GM18861 (cell line): ENCODE data around the gene GSTCD.
"Not testable (repeated sequence)": the region's sequence is repeated elsewhere in the genome, so short reads cannot be mapped to it uniquely, and the experiment has no call there.

Experiments used
- ATAC-seq: cut with Tn5 transposase; IDR thresholded peaks from one replicate; pipeline ENCODE4 v1.9.1; 2021; ENCODE audit not compliant: unreplicated experiment

Gene GSTCD

GRCh38 chr4:105805501-105806120 is 97.0 kb downstream of the GSTCD start:
- ATAC-seq = no peak

GRCh38 chr4:105807496-105807895 is 98.9 kb downstream of the GSTCD start:
- ATAC-seq = no peak

- ATAC-seq = no peak
Measured at GRCh38 chr4:105808030-105808749, 99.6 kb downstream of the GSTCD start.

GRCh38 chr4:105808750-105809041 is 100.1 kb downstream of the GSTCD start:
- ATAC-seq = no peak

GRCh38 chr4:105815701-105816100 is 107.1 kb downstream of the GSTCD start:
- no peak for ATAC-seq

- ATAC-seq = no peak
Measured at GRCh38 chr4:105822061-105822460, 113.5 kb downstream of the GSTCD start.

- no peak for ATAC-seq
Measured at GRCh38 chr4:105828074-105828473, 119.5 kb downstream of the GSTCD start.

GRCh38 chr4:105831189-105831588 is 122.6 kb downstream of the GSTCD start:
- no peak for ATAC-seq

GRCh38 chr4:105835177-105835576 is 126.6 kb downstream of the GSTCD start:
- no peak for ATAC-seq

GRCh38 chr4:105836537-105836936 is 128.0 kb downstream of the GSTCD start:
- ATAC-seq = no peak

- no peak for ATAC-seq
Measured at GRCh38 chr4:105837037-105837436, 128.5 kb downstream of the GSTCD start.

- no peak for ATAC-seq
Measured at GRCh38 chr4:105838082-105838481, 129.5 kb downstream of the GSTCD start.

- no peak for ATAC-seq
Measured at GRCh38 chr4:105840426-105841174, 132.0 kb downstream of the GSTCD start.

- ATAC-seq = no peak
Measured at GRCh38 chr4:105843941-105844340, 135.4 kb downstream of the GSTCD start.

GRCh38 chr4:105845559-105845958 is 137.0 kb downstream of the GSTCD start:
- ATAC-seq = no peak

- not testable (repeated sequence) for ATAC-seq
Measured at GRCh38 chr4:105848359-105848758, 139.8 kb downstream of the GSTCD start.

GRCh38 chr4:105851196-105851595 is 142.6 kb downstream of the GSTCD start:
- ATAC-seq = no peak

GRCh38 chr4:105852230-105852629 is 143.6 kb downstream of the GSTCD start:
- not testable (repeated sequence) for ATAC-seq

GRCh38 chr4:105858466-105859040 is 150.0 kb downstream of the GSTCD start:
- no peak for ATAC-seq

GRCh38 chr4:105859233-105859632 is 150.6 kb downstream of the GSTCD start:
- no peak for ATAC-seq

GRCh38 chr4:105870963-105871362 is 162.4 kb downstream of the GSTCD start:
- no peak for ATAC-seq

GRCh38 chr4:105871997-105872396 is 163.4 kb downstream of the GSTCD start:
- no peak for ATAC-seq
